ENCODE results near the gene HDAC6.

The HDAC6 gene

GRCh38 chrX:48776818-48777439 is 24.9 kb upstream of the HDAC6 start:
- Histone ChIP-seq H3K4me3 (ENCODE audit: low read depth, low read length) (no peak overlapping the region), H3K27me3 (ENCODE audit: insufficient read depth, low read length) (no peaks in the 10 kb centered on the region), H2BK12ac (ENCODE audit: low read length) (no peak overlapping the region), H4K12ac (ENCODE audit: low read depth, low read length) (peak overlapping the region; percentile 43), H2BK120ac (ENCODE audit: insufficient read depth, low read length, poor library complexity) (no peak overlapping the region), H3K36me3 (ENCODE audit: control insufficient read depth in 1 of 2, insufficient read depth in 2 of 2, low read length in 2 of 2) (no peaks in the 10 kb centered on the region), H2AK5ac (ENCODE audit: low read length) (no peak overlapping the region), H3K27ac (ENCODE audit: low read depth, low read length) (no peak overlapping the region), H3K23ac (ENCODE audit: low read length) (no peak overlapping the region), H2AFZ (ENCODE audit: insufficient read depth, low read length, poor library complexity) (no peak overlapping the region), H3K4me2 (ENCODE audit: low read length) (no peak overlapping the region), H3K79me1 (ENCODE audit: low read length) (no peaks in the 10 kb centered on the region), H3K18ac (ENCODE audit: low read length) (no peak overlapping the region), H3K14ac (ENCODE audit: low read length) (no peak overlapping the region), H3K4ac (ENCODE audit: low read depth, low read length) (no peak overlapping the region), H3K9ac (ENCODE audit: low read length) (no peak overlapping the region), H4K91ac (ENCODE audit: low read depth, low read length) (no peak overlapping the region), H3K9me3 (ENCODE audit: insufficient read depth, low read depth, low read length) (no peaks in the 10 kb centered on the region), H2BK5ac (ENCODE audit: low read depth, low read length, poor library complexity) (no peak overlapping the region), H3K79me2 (ENCODE audit: control insufficient read depth, insufficient read depth, low read length, poor library complexity) (no peaks in the 10 kb centered on the region), H4K8ac (ENCODE audit: low read depth, low read length) (no peak overlapping the region), H3K4me1 (ENCODE audit: control insufficient read depth in 1 of 2, insufficient read depth in 2 of 2, low read length in 2 of 2) (no peaks in the 10 kb centered on the region)
- no peak for DNase-seq
- no CpG with 5 or more reads among the region's 13 CpGs for WGBS (ENCODE audit: extremely low coverage, insufficient coverage, insufficient read length)

GRCh38 chrX:48779399-48779798 is 22.5 kb upstream of the HDAC6 start:
- H3K23ac ChIP-seq (ENCODE audit: low read length), result no peak overlapping the region

GRCh38 chrX:48781705-48782104 is 20.2 kb upstream of the HDAC6 start:
- H2BK120ac ChIP-seq (ENCODE audit: insufficient read depth, low read length, poor library complexity), result no peak overlapping the region
- 100% methylated on average over 1 of the region's 6 CpGs for WGBS (ENCODE audit: extremely low coverage, insufficient coverage, insufficient read length)

More at GRCh38 chrX:48779399-48779798, 22.5 kb upstream of the HDAC6 start:
- Histone ChIP-seq H3K27ac (ENCODE audit: low read depth, low read length) (no peak overlapping the region), H3K4me3 (ENCODE audit: low read depth, low read length) (no peak overlapping the region), H2BK12ac (ENCODE audit: low read length) (no peak overlapping the region), H2BK120ac (ENCODE audit: insufficient read depth, low read length, poor library complexity) (no peak overlapping the region), H2AFZ (ENCODE audit: insufficient read depth, low read length, poor library complexity) (no peak overlapping the region), H3K9ac (ENCODE audit: low read length) (no peak overlapping the region), H3K27me3 (ENCODE audit: insufficient read depth, low read length) (no peaks in the 10 kb centered on the region), H4K91ac (ENCODE audit: low read depth, low read length) (no peak overlapping the region), H3K36me3 (ENCODE audit: control insufficient read depth in 1 of 2, insufficient read depth in 2 of 2, low read length in 2 of 2) (no peaks in the 10 kb centered on the region), H3K18ac (ENCODE audit: low read length) (no peak overlapping the region), H4K8ac (ENCODE audit: low read depth, low read length) (no peak overlapping the region), H4K12ac (ENCODE audit: low read depth, low read length) (no peak overlapping the region), H3K4me2 (ENCODE audit: low read length) (no peak overlapping the region), H3K14ac (ENCODE audit: low read length) (no peak overlapping the region), H2AK5ac (ENCODE audit: low read length) (no peak overlapping the region), H3K79me1 (ENCODE audit: low read length) (no peaks in the 10 kb centered on the region), H3K9me3 (ENCODE audit: insufficient read depth, low read depth, low read length) (no peaks in the 10 kb centered on the region), H3K4ac (ENCODE audit: low read depth, low read length) (no peak overlapping the region), H3K4me1 (ENCODE audit: control insufficient read depth in 1 of 2, insufficient read depth in 2 of 2, low read length in 2 of 2) (no peaks in the 10 kb centered on the region), H2BK5ac (ENCODE audit: low read depth, low read length, poor library complexity) (no peak overlapping the region), H3K79me2 (ENCODE audit: control insufficient read depth, insufficient read depth, low read length, poor library complexity) (no peaks in the 10 kb centered on the region)
- WGBS (ENCODE audit: extremely low coverage, insufficient coverage, insufficient read length), result no CpG with 5 or more reads among the region's 7 CpGs
- DNase-seq, result no peak

GRCh38 chrX:48782216-48782615 is 19.7 kb upstream of the HDAC6 start:
- H3K79me1 ChIP-seq (ENCODE audit: low read length), result no peaks in the 10 kb centered on the region
- H4K91ac ChIP-seq (ENCODE audit: low read depth, low read length), result no peak overlapping the region
- H2BK5ac ChIP-seq (ENCODE audit: low read depth, low read length, poor library complexity), result no peak overlapping the region
- H3K36me3 ChIP-seq (ENCODE audit: control insufficient read depth in 1 of 2, insufficient read depth in 2 of 2, low read length in 2 of 2), result no peaks in the 10 kb centered on the region
- no peak overlapping the region for H3K4me2 ChIP-seq (ENCODE audit: low read length)
- no peak overlapping the region for H3K18ac ChIP-seq (ENCODE audit: low read length)
- no peaks in the 10 kb centered on the region for H3K4me1 ChIP-seq (ENCODE audit: control insufficient read depth in 1 of 2, insufficient read depth in 2 of 2, low read length in 2 of 2)
- no peak overlapping the region for H2AK5ac ChIP-seq (ENCODE audit: low read length)
- H3K9me3 ChIP-seq (ENCODE audit: insufficient read depth, low read depth, low read length), result no peaks in the 10 kb centered on the region
- no peak overlapping the region for H2BK120ac ChIP-seq (ENCODE audit: insufficient read depth, low read length, poor library complexity)
- H2BK12ac ChIP-seq (ENCODE audit: low read length), result no peak overlapping the region
- no peak overlapping the region for H3K23ac ChIP-seq (ENCODE audit: low read length)
- no peaks in the 10 kb centered on the region for H3K79me2 ChIP-seq (ENCODE audit: control insufficient read depth, insufficient read depth, low read length, poor library complexity)
- no peak overlapping the region for H3K4ac ChIP-seq (ENCODE audit: low read depth, low read length)
- no peak overlapping the region for H3K9ac ChIP-seq (ENCODE audit: low read length)
- no peak for DNase-seq
- no peak overlapping the region for H2AFZ ChIP-seq (ENCODE audit: insufficient read depth, low read length, poor library complexity)
- H3K27ac ChIP-seq (ENCODE audit: low read depth, low read length), result no peak overlapping the region
- WGBS (ENCODE audit: extremely low coverage, insufficient coverage, insufficient read length), result no CpG with 5 or more reads among the region's 2 CpGs
- H3K4me3 ChIP-seq (ENCODE audit: low read depth, low read length), result no peak overlapping the region
- H3K14ac ChIP-seq (ENCODE audit: low read length), result no peak overlapping the region
- no peak overlapping the region for H4K8ac ChIP-seq (ENCODE audit: low read depth, low read length)
- no peak overlapping the region for H4K12ac ChIP-seq (ENCODE audit: low read depth, low read length)
- H3K27me3 ChIP-seq (ENCODE audit: insufficient read depth, low read length), result no peaks in the 10 kb centered on the region

More at GRCh38 chrX:48781705-48782104, 20.2 kb upstream of the HDAC6 start:
- no peaks in the 10 kb centered on the region for H3K4me1 ChIP-seq (ENCODE audit: control insufficient read depth in 1 of 2, insufficient read depth in 2 of 2, low read length in 2 of 2)
- no peak overlapping the region for H3K4me2 ChIP-seq (ENCODE audit: low read length)
- H3K4ac ChIP-seq (ENCODE audit: low read depth, low read length), result no peak overlapping the region
- H4K8ac ChIP-seq (ENCODE audit: low read depth, low read length), result no peak overlapping the region
- H3K36me3 ChIP-seq (ENCODE audit: control insufficient read depth in 1 of 2, insufficient read depth in 2 of 2, low read length in 2 of 2), result no peaks in the 10 kb centered on the region
- no peaks in the 10 kb centered on the region for H3K9me3 ChIP-seq (ENCODE audit: insufficient read depth, low read depth, low read length)
- no peak overlapping the region for H2BK12ac ChIP-seq (ENCODE audit: low read length)
- H4K91ac ChIP-seq (ENCODE audit: low read depth, low read length), result no peak overlapping the region
- H3K79me2 ChIP-seq (ENCODE audit: control insufficient read depth, insufficient read depth, low read length, poor library complexity), result no peaks in the 10 kb centered on the region
- H2AK5ac ChIP-seq (ENCODE audit: low read length), result no peak overlapping the region
- H3K14ac ChIP-seq (ENCODE audit: low read length), result no peak overlapping the region
- H3K27ac ChIP-seq (ENCODE audit: low read depth, low read length), result no peak overlapping the region
- no peaks in the 10 kb centered on the region for H3K79me1 ChIP-seq (ENCODE audit: low read length)
- DNase-seq, result no peak
- H3K18ac ChIP-seq (ENCODE audit: low read length), result no peak overlapping the region
- no peak overlapping the region for H3K4me3 ChIP-seq (ENCODE audit: low read depth, low read length)
- no peak overlapping the region for H2BK5ac ChIP-seq (ENCODE audit: low read depth, low read length, poor library complexity)
- H3K23ac ChIP-seq (ENCODE audit: low read length), result no peak overlapping the region
- no peaks in the 10 kb centered on the region for H3K27me3 ChIP-seq (ENCODE audit: insufficient read depth, low read length)
- H4K12ac ChIP-seq (ENCODE audit: low read depth, low read length), result no peak overlapping the region
- no peak overlapping the region for H3K9ac ChIP-seq (ENCODE audit: low read length)
- H2AFZ ChIP-seq (ENCODE audit: insufficient read depth, low read length, poor library complexity), result no peak overlapping the region
